HCT116 (cell line): ENCODE data around the gene GNS. TPM values are rescaled to one million over a fixed set of nuclear protein-coding genes. Genes with fewer than 3 reads are reported as not detected.

Experiments used
- ATAC-seq: fragments of 200-7000 bp; cut with Tn5 transposase; 2 replicates; pipeline ENCODE4 v1.9.1; 2020; ENCODE audit warnings: mild to moderate bottlenecking, moderate library complexity
- BruUV-seq: library from RNA; stranded (reverse); fragments of 400-500 nt; replicated peaks from 2 replicates; lab custom pipeline; 2021; lab: Mats Ljungman, UMichigan
- CTCF ChIA-PET: fragments of 300-600 bp; sonication (Branson Sonifier 250); formaldehyde crosslinking; loops from one replicate; lab custom pipeline; 2021; ENCODE audit warnings: antibody characterized with exemption; lab: Charles Lee
- POLR2A ChIA-PET: fragments of 300-600, 350-600 bp; sonication (Branson Sonifier 250); formaldehyde crosslinking; loops from one replicate; lab custom pipeline; 2021; ENCODE audit warnings: antibody characterized with exemption; lab: Charles Lee
- RAD21 ChIA-PET, 2 experiments: fragments of 300-600 bp; sonication (Branson Sonifier 250); formaldehyde crosslinking; loops; one replicate each; lab custom pipeline; 2023; ENCODE audit warnings: low total read pairs in 2 of 2; ENCODE audit not compliant: uncharacterized antibody in 2 of 2, unreplicated experiment in 2 of 2, low non-redundant PET in 1 of 2; lab: Charles Lee
- DNase-seq: peaks from one replicate; pipeline ENCODE4 v3.0.0-alpha.2; 2010; ENCODE audit warnings: low read depth, low spot score
- H2AFZ ChIP-seq: fragments of 200-600 bp; shearing (Covaris generic), sonication (generic); 2 replicates; pipeline ENCODE4 v1.6.1; 2017; ENCODE audit warnings: low read depth, mixed run types, mixed read lengths, antibody characterized with exemption, low read length; ENCODE audit not compliant: poor library complexity, severe bottlenecking
- H3K27ac ChIP-seq: 2 replicates; pipeline ENCODE4 v1.5.1; 2012; ENCODE audit warnings: low read depth, low read length
- H3K27me3 ChIP-seq: fragments of 200-600 bp; sonication (generic); 2 replicates; pipeline ENCODE4 v1.6.1; 2016; ENCODE audit warnings: mixed run types, low read length, mixed read lengths; ENCODE audit not compliant: insufficient read depth
- H3K36me3 ChIP-seq, 2 experiments: fragments of 200-500 bp in 1 of 2; fragments of 200-600 bp in 1 of 2; sonication (Bioruptor generic) in 1 of 2; sonication (generic) in 1 of 2; 2 replicates each; pipeline versions ENCODE4 v1.5.1 to v1.6.1; 2014 to 2016; ENCODE audit warnings: low read length in 2 of 2, inconsistent platforms in 1 of 2, mixed read lengths in 1 of 2, mixed run types in 1 of 2; ENCODE audit not compliant: insufficient read depth in 2 of 2, control insufficient read depth in 1 of 2
- H3K4me1 ChIP-seq, 2 experiments: fragments of 200-600 bp in 1 of 2; sonication (generic) in 1 of 2; 2 replicates each; pipeline versions ENCODE4 v1.5.1 to v1.6.1; 2012 to 2017; ENCODE audit warnings: low read length in 2 of 2, inconsistent platforms in 1 of 2, mild to moderate bottlenecking in 1 of 2, mixed read lengths in 1 of 2, mixed run types in 1 of 2, moderate library complexity in 1 of 2; ENCODE audit not compliant: insufficient read depth in 2 of 2, control insufficient read depth in 1 of 2
- H3K4me2 ChIP-seq: fragments of 200-600 bp; sonication (generic); 2 replicates; pipeline ENCODE4 v1.6.1; 2017; ENCODE audit warnings: mixed run types, low read length, mixed read lengths
- H3K4me3 ChIP-seq, 2 experiments: fragments of 200-600 bp in 1 of 2; sonication (generic) in 1 of 2; replicated peaks in 1 of 2; 2 replicates each; pipeline ENCODE4 v1.5.1; 2011 to 2016; ENCODE audit warnings: low read length in 2 of 2, control low read depth in 1 of 2, low read depth in 1 of 2, mild to moderate bottlenecking in 1 of 2, mixed read lengths in 1 of 2, mixed run types in 1 of 2
- H3K79me2 ChIP-seq: fragments of 200-600 bp; sonication (generic); 2 replicates; pipeline ENCODE4 v1.6.1; 2017; ENCODE audit warnings: mild to moderate bottlenecking, mixed run types, low read length, moderate library complexity, mixed read lengths; ENCODE audit not compliant: insufficient read depth
- H3K9ac ChIP-seq: fragments of 200-600 bp; sonication (generic); 2 replicates; pipeline ENCODE4 v1.6.1; 2016; ENCODE audit warnings: low read length, mixed read lengths
- H3K9me2 ChIP-seq: fragments of 200-600 bp; sonication (generic), shearing (Covaris generic); 2 replicates; pipeline ENCODE4 v1.6.1; 2017; ENCODE audit warnings: mixed run types, mild to moderate bottlenecking, moderate library complexity; ENCODE audit not compliant: insufficient read depth
- H3K9me3 ChIP-seq, 2 experiments: fragments of 200-500 bp in 1 of 2; fragments of 200-600 bp in 1 of 2; sonication (Bioruptor generic) in 1 of 2; sonication (generic) in 1 of 2; 2 replicates each; pipeline ENCODE4 v1.6.1; 2014 to 2017; ENCODE audit warnings: low read length in 2 of 2, mixed read lengths in 2 of 2, inconsistent platforms in 1 of 2, low read depth in 1 of 2, mild to moderate bottlenecking in 1 of 2, mixed run types in 1 of 2, moderate library complexity in 1 of 2; ENCODE audit not compliant: control insufficient read depth in 1 of 2, insufficient read depth in 1 of 2
- H4K20me1 ChIP-seq: fragments of 200-600 bp; sonication (generic), shearing (Covaris generic); 2 replicates; pipeline ENCODE4 v1.6.1; 2017; ENCODE audit warnings: mixed run types, mild to moderate bottlenecking, moderate library complexity; ENCODE audit not compliant: insufficient read depth
- EGR1 ChIP-seq: IDR thresholded peaks from 2 replicates; pipeline ENCODE4 v1.6.1; 2012; ENCODE audit warnings: low read depth
- EZH2 ChIP-seq: fragments of 200-600 bp; sonication (generic); IDR thresholded peaks from 2 replicates; pipeline ENCODE4 v1.6.1; 2017; ENCODE audit warnings: antibody characterized with exemption, mixed run types
- EZH2phosphoT487 ChIP-seq: fragments of 200-600 bp; IDR thresholded peaks from 2 replicates; pipeline ENCODE4 v1.6.1; 2018; ENCODE audit warnings: antibody characterized with exemption, borderline replicate concordance
- FOSL1 ChIP-seq: IDR thresholded peaks from 2 replicates; pipeline ENCODE4 v1.6.1; 2012; ENCODE audit warnings: low read depth
- JUND ChIP-seq: IDR thresholded peaks from 2 replicates; pipeline ENCODE4 v1.6.1; 2012
- RAD21 ChIP-seq: IDR thresholded peaks from 2 replicates; pipeline ENCODE4 v1.6.1; 2012; ENCODE audit warnings: low read depth, mild to moderate bottlenecking
- SIN3A ChIP-seq: IDR thresholded peaks from 2 replicates; pipeline ENCODE4 v1.6.1; 2012; ENCODE audit warnings: low read depth
- SP1 ChIP-seq: IDR thresholded peaks from 2 replicates; pipeline ENCODE4 v1.6.1; 2012; ENCODE audit warnings: low read depth
- SRF ChIP-seq: IDR thresholded peaks from 2 replicates; pipeline ENCODE4 v1.6.1; 2012; ENCODE audit warnings: low read depth
- TCF7L2 ChIP-seq: IDR thresholded peaks from 2 replicates; pipeline ENCODE4 v1.7.0; 2011; ENCODE audit warnings: borderline replicate concordance, inconsistent platforms; ENCODE audit not compliant: insufficient read depth, insufficient read length; ENCODE audit errors: extremely low read depth
- YY1 ChIP-seq: IDR thresholded peaks from 2 replicates; pipeline ENCODE4 v1.6.1; 2011; ENCODE audit warnings: low read length, low read depth, moderate library complexity, mild to moderate bottlenecking; ENCODE audit not compliant: insufficient replicate concordance; ENCODE audit errors: extremely low read depth
- ZFX ChIP-seq: fragments of 450-650 bp; IDR thresholded peaks from 2 replicates; pipeline ENCODE4 v1.6.1; 2017
- intact Hi-C: fragments of 100-400 bp; cut with micrococcal nuclease; formaldehyde crosslinking; loops from 2 replicates; pipeline ENCODE4 v1.10.0; 2022
- total RNA-seq: library from RNA; stranded (reverse); gene quantifications from one replicate; pipeline ENCODE4 v1.2.1, GENCODE V29; 2021; ENCODE audit not compliant: unreplicated experiment
- TF ChIP-seq, protein P1 (sequence below): IDR thresholded peaks from 2 replicates; pipeline ENCODE4 v1.6.1; 2012; ENCODE audit warnings: low read depth
- TF ChIP-seq, protein P2 (sequence below): IDR thresholded peaks from 2 replicates; pipeline ENCODE4 v1.6.1; 2012

The GNS gene
- total RNA-seq, 1 experiment from 2014 or later: 45.7 TPM

- H3K9ac ChIP-seq: no peak overlapping the region
- ChIA-PET CTCF (interaction anchor here (1.2 to 5.1 kb wide), 2 partner anchors 85 to 145 kb away, joined by 4 to 93 read pairs; no protein-coding TSS in a partner anchor), POLR2A (no interaction called here), RAD21 (no interaction called here)
- intact Hi-C loops: loop anchor here (5.0 to 10.0 kb wide), 4 partner anchors 87 to 870 kb away; partner anchors contain the start of gene TBK1
- H3K4me3 ChIP-seq: no peak overlapping the region
- 0 out of 2 replicates have a peak, but pooled peaks cover 3% of the 10 kb centered on the region for H4K20me1 ChIP-seq
- H3K4me2 ChIP-seq: no peak overlapping the region
- no peak for DNase-seq
- TF ChIP-seq ZFX (no peak), JUND (no peak), SRF (no peak), SIN3A (no peak), EZH2phosphoT487 (no peak)
- ATAC-seq: no peak
- peaks cover under 1% of the 10 kb centered on the region; the same call in 1 of the 2 replicates for H3K79me2 ChIP-seq
- peaks cover 11 to 31% of the 10 kb centered on the region in 2 experiments; a peak in 3 of 4 replicates for H3K36me3 ChIP-seq
- no TSS peak for BruUV-seq
- H2AFZ ChIP-seq: no peak overlapping the region
- no peaks in the 10 kb centered on the region for H3K27me3 ChIP-seq
- H3K4me1 ChIP-seq: peaks cover 7 to 15% of the 10 kb centered on the region in 2 experiments; a peak in 2 of 4 replicates
- H3K27ac ChIP-seq: no peak overlapping the region
- no peaks in the 10 kb centered on the region for H3K9me2 ChIP-seq
- H3K9me3 ChIP-seq: no peaks in the 10 kb centered on the region
Observed at GRCh38 chr12:64694130-64695040, 64.8 kb downstream of the GNS start.

GRCh38 chr12:64691795-64692583, 67.2 kb downstream of the GNS start:
- Histone ChIP-seq H3K4me2 (no peak overlapping the region), H3K27ac (no peak overlapping the region), H3K9me2 (no peaks in the 10 kb centered on the region), H3K4me1 (peaks cover 7 to 18% of the 10 kb centered on the region in 2 experiments; a peak in 2 of 4 replicates), H3K79me2 (peaks cover 13% of the 10 kb centered on the region), H3K9me3 (no peaks in the 10 kb centered on the region), H3K9ac (no peak overlapping the region), H2AFZ (no peak overlapping the region), H3K4me3 (no peak overlapping the region), H3K27me3 (no peaks in the 10 kb centered on the region), H3K36me3 (peaks cover 15 to 31% of the 10 kb centered on the region in 2 experiments; a peak in 3 of 4 replicates), H4K20me1 (0 out of 2 replicates have a peak, but pooled peaks cover 3% of the 10 kb centered on the region)
- ATAC-seq (no peak), DNase-seq (no peak)
- POLR2A ChIA-PET: no interaction called here
- intact Hi-C loops: loop anchor here (10.0 kb wide), 1 partner anchor 867 kb away; no protein-coding TSS in a partner anchor
- RAD21 ChIA-PET: no interaction called here
- CTCF ChIA-PET: interaction anchor here (1.0 kb wide), 1 partner anchor 142 kb away, joined by 4 read pairs; no protein-coding TSS in a partner anchor
- BruUV-seq: no TSS peak
- TF ChIP-seq, protein P1, sequence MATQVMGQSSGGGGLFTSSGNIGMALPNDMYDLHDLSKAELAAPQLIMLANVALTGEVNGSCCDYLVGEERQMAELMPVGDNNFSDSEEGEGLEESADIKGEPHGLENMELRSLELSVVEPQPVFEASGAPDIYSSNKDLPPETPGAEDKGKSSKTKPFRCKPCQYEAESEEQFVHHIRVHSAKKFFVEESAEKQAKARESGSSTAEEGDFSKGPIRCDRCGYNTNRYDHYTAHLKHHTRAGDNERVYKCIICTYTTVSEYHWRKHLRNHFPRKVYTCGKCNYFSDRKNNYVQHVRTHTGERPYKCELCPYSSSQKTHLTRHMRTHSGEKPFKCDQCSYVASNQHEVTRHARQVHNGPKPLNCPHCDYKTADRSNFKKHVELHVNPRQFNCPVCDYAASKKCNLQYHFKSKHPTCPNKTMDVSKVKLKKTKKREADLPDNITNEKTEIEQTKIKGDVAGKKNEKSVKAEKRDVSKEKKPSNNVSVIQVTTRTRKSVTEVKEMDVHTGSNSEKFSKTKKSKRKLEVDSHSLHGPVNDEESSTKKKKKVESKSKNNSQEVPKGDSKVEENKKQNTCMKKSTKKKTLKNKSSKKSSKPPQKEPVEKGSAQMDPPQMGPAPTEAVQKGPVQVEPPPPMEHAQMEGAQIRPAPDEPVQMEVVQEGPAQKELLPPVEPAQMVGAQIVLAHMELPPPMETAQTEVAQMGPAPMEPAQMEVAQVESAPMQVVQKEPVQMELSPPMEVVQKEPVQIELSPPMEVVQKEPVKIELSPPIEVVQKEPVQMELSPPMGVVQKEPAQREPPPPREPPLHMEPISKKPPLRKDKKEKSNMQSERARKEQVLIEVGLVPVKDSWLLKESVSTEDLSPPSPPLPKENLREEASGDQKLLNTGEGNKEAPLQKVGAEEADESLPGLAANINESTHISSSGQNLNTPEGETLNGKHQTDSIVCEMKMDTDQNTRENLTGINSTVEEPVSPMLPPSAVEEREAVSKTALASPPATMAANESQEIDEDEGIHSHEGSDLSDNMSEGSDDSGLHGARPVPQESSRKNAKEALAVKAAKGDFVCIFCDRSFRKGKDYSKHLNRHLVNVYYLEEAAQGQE: no peak
- TF ChIP-seq EZH2 (no peak), TCF7L2 (no peak), FOSL1 (no peak), SP1 (no peak), EGR1 (no peak), EZH2phosphoT487 (no peak), YY1 (no peak), SRF (no peak), RAD21 (no peak)
- TF ChIP-seq, protein P2, sequence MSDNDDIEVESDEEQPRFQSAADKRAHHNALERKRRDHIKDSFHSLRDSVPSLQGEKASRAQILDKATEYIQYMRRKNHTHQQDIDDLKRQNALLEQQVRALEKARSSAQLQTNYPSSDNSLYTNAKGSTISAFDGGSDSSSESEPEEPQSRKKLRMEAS: no peak
